WTC11 (cell line): ENCODE data around the gene KLRF2.

ENCODE experiments used
- ATF2 ChIP-seq: sonication (generic); formaldehyde crosslinking; IDR thresholded peaks from 2 replicates; pipeline ENCODE4 v1.8.1; 2022; ENCODE audit warnings: low read depth, missing genetic modification reagents, borderline replicate concordance
- ELF4 ChIP-seq: sonication (generic); formaldehyde crosslinking; IDR thresholded peaks from 2 replicates; pipeline ENCODE4 v1.8.1; 2022; ENCODE audit warnings: low read depth, mild to moderate bottlenecking, moderate library complexity, missing genetic modification reagents
- JUN ChIP-seq: sonication (generic); formaldehyde crosslinking; IDR thresholded peaks from 2 replicates; pipeline ENCODE4 v1.8.0; 2023; ENCODE audit warnings: mild to moderate bottlenecking, missing genetic modification reagents
- SOX15 ChIP-seq: fragments of 250-450 bp; sonication (Bioruptor Pico); IDR thresholded peaks from 2 replicates; pipeline ENCODE4 v1.9.0; 2021; ENCODE audit warnings: mild to moderate bottlenecking
- ZNF121 ChIP-seq: sonication (generic); formaldehyde crosslinking; IDR thresholded peaks from 2 replicates; pipeline ENCODE4 v1.8.0; 2023; ENCODE audit warnings: missing genetic modification reagents
- TF ChIP-seq, protein P1 (sequence below): fragments of 200-600 bp; IDR thresholded peaks from 2 replicates; pipeline ENCODE4 v1.8.0; 2022; ENCODE audit warnings: antibody characterized with exemption
- TF ChIP-seq, protein P2 (sequence below): sonication (generic); formaldehyde crosslinking; IDR thresholded peaks from 2 replicates; pipeline ENCODE4 v1.8.1; 2022; ENCODE audit warnings: mild to moderate bottlenecking, moderate library complexity, missing genetic modification reagents

DNA sequence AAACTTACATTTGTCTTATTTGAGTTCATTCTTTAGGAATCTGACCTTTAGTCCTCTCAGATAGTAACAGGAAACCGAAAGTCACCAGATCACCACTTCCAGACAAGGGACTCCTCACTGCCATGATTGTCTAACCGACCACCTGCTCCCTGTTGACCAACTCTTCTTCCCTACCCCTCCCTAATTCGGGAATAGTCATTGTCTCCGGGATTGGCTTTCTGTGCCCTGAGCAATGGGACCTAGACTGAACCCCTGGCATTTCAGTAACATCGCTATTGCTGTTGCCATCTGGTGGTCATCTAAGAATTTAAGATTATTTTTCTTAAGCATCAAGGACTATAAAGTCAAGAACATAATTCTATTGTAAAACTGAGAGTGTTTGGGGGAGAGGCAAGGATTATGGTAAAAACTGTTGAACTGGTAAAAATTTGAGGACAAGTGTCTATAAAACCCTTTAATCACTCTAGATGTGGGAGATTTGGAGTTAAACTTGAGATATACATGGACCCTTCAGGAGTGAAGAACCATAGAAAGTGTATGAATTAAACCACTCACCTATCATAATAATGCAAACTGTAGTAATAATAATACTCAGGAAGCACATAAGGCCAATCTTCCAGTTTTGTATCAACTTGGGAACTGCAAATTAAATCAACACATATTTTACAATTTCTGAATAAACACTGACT is 44.6 kb downstream of the KLRF2 start:
- TF ChIP-seq JUN, result no peak
- TF ChIP-seq, protein P1, sequence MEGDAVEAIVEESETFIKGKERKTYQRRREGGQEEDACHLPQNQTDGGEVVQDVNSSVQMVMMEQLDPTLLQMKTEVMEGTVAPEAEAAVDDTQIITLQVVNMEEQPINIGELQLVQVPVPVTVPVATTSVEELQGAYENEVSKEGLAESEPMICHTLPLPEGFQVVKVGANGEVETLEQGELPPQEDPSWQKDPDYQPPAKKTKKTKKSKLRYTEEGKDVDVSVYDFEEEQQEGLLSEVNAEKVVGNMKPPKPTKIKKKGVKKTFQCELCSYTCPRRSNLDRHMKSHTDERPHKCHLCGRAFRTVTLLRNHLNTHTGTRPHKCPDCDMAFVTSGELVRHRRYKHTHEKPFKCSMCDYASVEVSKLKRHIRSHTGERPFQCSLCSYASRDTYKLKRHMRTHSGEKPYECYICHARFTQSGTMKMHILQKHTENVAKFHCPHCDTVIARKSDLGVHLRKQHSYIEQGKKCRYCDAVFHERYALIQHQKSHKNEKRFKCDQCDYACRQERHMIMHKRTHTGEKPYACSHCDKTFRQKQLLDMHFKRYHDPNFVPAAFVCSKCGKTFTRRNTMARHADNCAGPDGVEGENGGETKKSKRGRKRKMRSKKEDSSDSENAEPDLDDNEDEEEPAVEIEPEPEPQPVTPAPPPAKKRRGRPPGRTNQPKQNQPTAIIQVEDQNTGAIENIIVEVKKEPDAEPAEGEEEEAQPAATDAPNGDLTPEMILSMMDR, result no peak
- TF ChIP-seq ATF2, result no peak
- TF ChIP-seq SOX15 (CRISPR knock-in tag), result no peak
- TF ChIP-seq ELF4 (CRISPR knock-in tag), result no peak
- TF ChIP-seq, protein P2, sequence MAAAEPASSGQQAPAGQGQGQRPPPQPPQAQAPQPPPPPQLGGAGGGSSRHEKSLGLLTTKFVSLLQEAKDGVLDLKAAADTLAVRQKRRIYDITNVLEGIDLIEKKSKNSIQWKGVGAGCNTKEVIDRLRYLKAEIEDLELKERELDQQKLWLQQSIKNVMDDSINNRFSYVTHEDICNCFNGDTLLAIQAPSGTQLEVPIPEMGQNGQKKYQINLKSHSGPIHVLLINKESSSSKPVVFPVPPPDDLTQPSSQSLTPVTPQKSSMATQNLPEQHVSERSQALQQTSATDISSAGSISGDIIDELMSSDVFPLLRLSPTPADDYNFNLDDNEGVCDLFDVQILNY (CRISPR knock-in tag), result no peak
- TF ChIP-seq ZNF121 (CRISPR knock-in tag), result no peak
